ENCODE results near the gene BDH2.

- TF ChIP-seq FOXM1 (IDR thresholded peaks at IDR 0.05; ENCODE audit: low read depth) (no peak), FOXJ3 (CRISPR knock-in tag; IDR thresholded peaks at IDR 0.05) (no peak), CTCF (IDR thresholded peaks at IDR 0.05) (no peak), RAD21 (IDR thresholded peaks at IDR 0.05; ENCODE audit: low read length) (no peak)
Observed at GRCh38 chr4:103123114-103123513, 23.5 kb upstream of the BDH2 start.

Data from SK-N-SH (cell line).